GM21367 (cell line): ENCODE measurements around the gene ROMO1.
A peak's percentile ranks its signal among the peaks of the same experiment; 100 is the strongest.
"Not testable (repeated sequence)": the region's sequence is repeated elsewhere in the genome, so short reads cannot be mapped to it uniquely, and the experiment has no call there.

ENCODE experiments used
- ATAC-seq: cut with Tn5 transposase; IDR thresholded peaks from one replicate; pipeline ENCODE4 v1.9.1; 2021; ENCODE audit not compliant: unreplicated experiment

ROMO1 gene

GRCh38 chr20:35729836-35730582 lies 30.8 kb downstream of the ROMO1 start:
- no peak for ATAC-seq

GRCh38 chr20:35730583-35731468 lies 31.6 kb downstream of the ROMO1 start:
- ATAC-seq, result no peak

- ATAC-seq, result no peak
Observed at GRCh38 chr20:35731469-35731788, 32.2 kb downstream of the ROMO1 start.

GRCh38 chr20:35731862-35732643 lies 32.8 kb downstream of the ROMO1 start:
- no peak for ATAC-seq

GRCh38 chr20:35732644-35732982 lies 33.4 kb downstream of the ROMO1 start:
- ATAC-seq, result no peak

GRCh38 chr20:35734374-35734773 lies 35.2 kb downstream of the ROMO1 start:
- no peak for ATAC-seq

GRCh38 chr20:35734777-35735649 lies 35.8 kb downstream of the ROMO1 start:
- no peak for ATAC-seq

GRCh38 chr20:35735826-35736470 lies 36.7 kb downstream of the ROMO1 start:
- no peak for ATAC-seq

- ATAC-seq, result no peak
Observed at GRCh38 chr20:35737865-35738333, 38.7 kb downstream of the ROMO1 start.

GRCh38 chr20:35738410-35739179 lies 39.4 kb downstream of the ROMO1 start:
- ATAC-seq, result no peak

GRCh38 chr20:35739294-35740163 lies 40.3 kb downstream of the ROMO1 start:
- ATAC-seq, result no peak

GRCh38 chr20:35741892-35742740 lies 42.9 kb downstream of the ROMO1 start, which contains the start of gene RBM39:
Gene RBM39, minus strand, starts transcription at chr20:35742260. Its CDS starts 1,386 bp downstream, at chr20:35740874.
- ATAC-seq, result peak; percentile 82

GRCh38 chr20:35742741-35743523 lies 43.7 kb downstream of the ROMO1 start:
- no peak for ATAC-seq

- ATAC-seq, result no peak
Observed at GRCh38 chr20:35743693-35744491, 44.7 kb downstream of the ROMO1 start.

- not testable (repeated sequence) for ATAC-seq
Observed at GRCh38 chr20:35744492-35744841, 45.3 kb downstream of the ROMO1 start.
